ENCODE data around the gene TTPAL.

TTPAL gene

DNA sequence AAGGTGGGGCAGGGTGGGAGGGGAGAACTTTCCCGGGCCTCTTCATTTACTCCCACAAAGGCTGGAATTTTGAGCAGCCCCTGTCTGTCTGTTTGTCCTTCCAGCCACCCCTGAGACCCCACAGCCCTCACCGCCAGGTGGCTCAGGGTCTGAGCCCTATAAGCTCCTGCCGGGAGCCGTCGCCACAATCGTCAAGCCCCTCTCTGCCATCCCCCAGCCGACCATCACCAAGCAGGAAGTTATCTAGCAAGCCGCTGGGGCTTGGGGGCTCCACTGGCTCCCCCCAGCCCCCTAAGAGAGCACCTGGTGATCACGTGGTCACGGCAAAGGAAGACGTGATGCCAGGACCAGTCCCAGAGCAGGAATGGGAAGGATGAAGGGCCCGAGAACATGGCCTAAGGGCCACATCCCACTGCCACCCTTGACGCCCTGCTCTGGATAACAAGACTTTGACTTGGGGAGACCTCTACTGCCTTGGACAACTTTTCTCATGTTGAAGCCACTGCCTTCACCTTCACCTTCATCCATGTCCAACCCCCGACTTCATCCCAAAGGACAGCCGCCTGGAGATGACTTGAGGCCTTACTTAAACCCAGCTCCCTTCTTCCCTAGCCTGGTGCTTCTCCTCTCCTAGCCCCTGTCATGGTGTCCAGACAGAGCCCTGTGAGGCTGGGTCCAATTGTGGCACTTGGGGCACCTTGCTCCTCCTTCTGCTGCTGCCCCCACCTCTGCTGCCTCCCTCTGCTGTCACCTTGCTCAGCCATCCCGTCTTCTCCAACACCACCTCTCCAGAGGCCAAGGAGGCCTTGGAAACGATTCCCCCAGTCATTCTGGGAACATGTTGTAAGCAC, 46.0 kb upstream of the TTPAL start:
- TF ChIP-seq, protein P1, sequence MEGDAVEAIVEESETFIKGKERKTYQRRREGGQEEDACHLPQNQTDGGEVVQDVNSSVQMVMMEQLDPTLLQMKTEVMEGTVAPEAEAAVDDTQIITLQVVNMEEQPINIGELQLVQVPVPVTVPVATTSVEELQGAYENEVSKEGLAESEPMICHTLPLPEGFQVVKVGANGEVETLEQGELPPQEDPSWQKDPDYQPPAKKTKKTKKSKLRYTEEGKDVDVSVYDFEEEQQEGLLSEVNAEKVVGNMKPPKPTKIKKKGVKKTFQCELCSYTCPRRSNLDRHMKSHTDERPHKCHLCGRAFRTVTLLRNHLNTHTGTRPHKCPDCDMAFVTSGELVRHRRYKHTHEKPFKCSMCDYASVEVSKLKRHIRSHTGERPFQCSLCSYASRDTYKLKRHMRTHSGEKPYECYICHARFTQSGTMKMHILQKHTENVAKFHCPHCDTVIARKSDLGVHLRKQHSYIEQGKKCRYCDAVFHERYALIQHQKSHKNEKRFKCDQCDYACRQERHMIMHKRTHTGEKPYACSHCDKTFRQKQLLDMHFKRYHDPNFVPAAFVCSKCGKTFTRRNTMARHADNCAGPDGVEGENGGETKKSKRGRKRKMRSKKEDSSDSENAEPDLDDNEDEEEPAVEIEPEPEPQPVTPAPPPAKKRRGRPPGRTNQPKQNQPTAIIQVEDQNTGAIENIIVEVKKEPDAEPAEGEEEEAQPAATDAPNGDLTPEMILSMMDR (IDR thresholded peaks at IDR 0.05; ENCODE audit: borderline replicate concordance, control extremely low read depth, extremely low read depth, insufficient read depth, missing control alignments), result no peak
- in situ Hi-C loops (cut with MboI; ENCODE audit: low sequenced_read_pairs, unreplicated experiment), result no loop called here
- no peak for DNase-seq (ENCODE audit: low spot score)

DNA sequence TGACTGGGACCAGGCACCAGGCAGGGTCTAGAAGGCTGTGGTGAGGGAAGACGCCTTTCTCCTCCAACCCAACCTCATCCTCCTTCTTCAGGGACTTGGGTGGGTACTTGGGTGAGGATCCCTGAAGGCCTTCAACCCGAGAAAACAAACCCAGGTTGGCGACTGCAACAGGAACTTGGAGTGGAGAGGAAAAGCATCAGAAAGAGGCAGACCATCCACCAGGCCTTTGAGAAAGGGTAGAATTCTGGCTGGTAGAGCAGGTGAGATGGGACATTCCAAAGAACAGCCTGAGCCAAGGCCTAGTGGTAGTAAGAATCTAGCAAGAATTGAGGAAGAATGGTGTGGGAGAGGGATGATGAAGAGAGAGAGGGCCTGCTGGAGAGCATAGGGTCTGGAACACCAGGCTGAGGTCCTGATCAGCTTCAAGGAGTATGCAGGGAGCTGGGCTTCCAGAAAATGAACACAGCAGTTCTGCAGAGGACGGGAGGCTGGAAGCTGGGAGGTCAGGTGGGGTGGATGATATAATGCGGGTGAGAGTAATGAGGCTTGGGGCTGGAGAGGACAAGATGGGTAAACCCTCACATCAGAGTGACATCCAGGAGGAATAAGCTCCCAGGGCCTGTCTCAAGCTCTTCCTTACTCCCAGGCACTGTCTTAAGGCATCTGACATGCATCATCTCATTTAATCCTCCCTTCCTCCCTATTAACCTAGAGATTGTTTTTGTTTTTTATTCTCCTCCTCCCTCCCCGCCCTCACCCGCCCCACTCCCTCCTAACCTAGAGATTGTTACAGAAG, 45.2 kb upstream of the TTPAL start:
- TF ChIP-seq, protein P1 (IDR thresholded peaks at IDR 0.05; ENCODE audit: borderline replicate concordance, control extremely low read depth, extremely low read depth, insufficient read depth, missing control alignments), result no peak
- in situ Hi-C loops (cut with MboI; ENCODE audit: low sequenced_read_pairs, unreplicated experiment), result no loop called here
- no peak for DNase-seq (ENCODE audit: low spot score)

DNA sequence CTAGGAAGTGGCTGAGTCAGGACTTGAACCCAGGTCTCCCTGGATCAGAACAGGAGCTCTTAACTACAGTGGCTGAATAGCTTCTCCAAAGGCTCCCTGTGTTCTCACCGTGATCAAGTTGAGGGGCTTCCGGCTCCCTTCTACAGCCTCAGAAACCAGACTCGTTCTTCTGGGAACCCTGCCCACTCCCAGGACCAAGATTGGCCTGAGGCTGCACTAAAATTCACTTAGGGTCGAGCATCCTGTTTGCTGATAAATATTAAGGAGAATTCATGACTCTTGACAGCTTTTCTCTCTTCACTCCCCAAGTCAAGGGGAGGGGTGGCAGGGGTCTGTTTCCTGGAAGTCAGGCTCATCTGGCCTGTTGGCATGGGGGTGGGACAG, 44.6 kb upstream of the TTPAL start:
- in situ Hi-C loops (cut with MboI; ENCODE audit: low sequenced_read_pairs, unreplicated experiment), result no loop called here
- DNase-seq (ENCODE audit: low spot score), result no peak
- TF ChIP-seq, protein P1 (IDR thresholded peaks at IDR 0.05; ENCODE audit: borderline replicate concordance, control extremely low read depth, extremely low read depth, insufficient read depth, missing control alignments), result no peak

DNA sequence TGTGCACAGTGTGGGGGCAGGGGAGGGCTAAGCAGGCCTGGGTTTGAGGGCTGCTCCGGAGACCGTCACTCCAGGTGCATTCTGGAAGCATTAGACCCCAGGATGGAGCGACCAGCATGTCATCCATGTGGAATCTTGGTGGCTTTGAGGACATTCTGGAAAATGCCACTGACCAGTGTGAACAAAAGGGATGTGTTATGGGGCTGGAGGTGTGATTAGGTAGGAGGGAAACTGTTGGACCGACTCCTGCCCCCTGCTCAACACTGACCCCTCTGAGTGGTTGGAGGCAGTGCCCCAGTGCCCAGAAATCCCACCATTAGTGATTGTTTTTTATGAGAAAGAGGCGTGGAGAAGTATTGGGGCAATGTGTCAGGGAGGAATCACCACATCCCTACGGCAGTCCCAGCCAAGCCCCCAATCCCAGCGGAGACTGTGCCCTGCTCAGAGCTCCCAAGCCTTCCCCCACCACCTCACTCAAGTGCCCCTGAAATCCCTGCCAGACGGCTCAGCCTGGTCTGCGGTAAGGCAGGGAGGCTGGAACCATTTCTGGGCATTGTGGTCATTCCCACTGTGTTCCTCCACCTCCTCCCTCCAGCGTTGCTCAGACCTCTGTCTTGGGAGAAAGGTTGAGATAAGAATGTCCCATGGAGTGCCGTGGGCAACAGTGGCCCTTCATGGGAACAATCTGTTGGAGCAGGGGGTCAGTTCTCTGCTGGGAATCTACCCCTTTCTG, 44.0 kb upstream of the TTPAL start:
- no peak for DNase-seq (ENCODE audit: low spot score)
- TF ChIP-seq, protein P1 (IDR thresholded peaks at IDR 0.05; ENCODE audit: borderline replicate concordance, control extremely low read depth, extremely low read depth, insufficient read depth, missing control alignments), result no peak
- in situ Hi-C loops (cut with MboI; ENCODE audit: low sequenced_read_pairs, unreplicated experiment), result no loop called here

DNA sequence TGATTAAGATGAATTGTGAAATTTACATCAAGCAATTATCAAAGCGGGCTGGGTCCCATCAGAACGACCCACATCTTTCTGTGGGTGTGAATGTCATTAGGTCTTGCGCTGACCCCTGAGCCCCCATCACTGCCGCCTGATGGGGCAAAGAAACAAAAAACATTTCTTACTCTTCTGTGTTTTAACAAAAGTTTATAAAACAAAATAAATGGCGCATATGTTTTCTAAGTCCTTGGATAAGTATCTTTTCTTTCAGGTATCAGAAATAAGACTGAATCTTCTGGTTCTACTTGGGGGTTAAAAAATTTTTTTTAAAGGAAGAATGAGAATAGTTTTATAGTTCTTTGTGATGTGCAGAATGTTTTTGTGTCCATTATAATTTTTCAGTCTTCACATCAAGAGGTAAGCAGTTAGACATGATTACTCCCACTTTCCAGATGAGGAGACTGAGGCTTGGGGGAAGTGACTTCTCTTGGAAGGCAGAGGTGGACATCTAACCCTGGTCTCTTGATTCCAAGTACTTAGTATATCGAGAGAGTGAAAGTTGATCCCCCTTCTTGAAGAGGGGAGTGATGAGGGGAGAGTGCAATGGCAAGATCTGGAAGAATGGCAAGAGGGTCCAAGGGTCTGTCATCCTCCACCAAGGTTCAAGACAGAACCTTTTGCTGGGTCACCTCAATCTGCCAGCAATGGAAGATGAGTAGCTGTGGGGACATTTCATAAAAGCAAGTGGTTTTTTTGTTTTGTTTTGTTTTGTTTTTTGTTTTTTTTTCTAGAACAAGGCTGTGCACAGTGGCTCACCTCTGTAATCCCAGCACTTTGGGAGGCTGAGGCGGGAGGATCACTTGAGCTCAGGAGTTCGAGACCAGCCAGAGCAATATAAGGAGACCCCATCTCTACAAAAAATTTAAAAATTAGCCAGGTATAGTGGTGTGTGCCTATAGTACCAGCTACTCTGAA, 42.8 kb upstream of the TTPAL start:
- TF ChIP-seq, protein P1 (IDR thresholded peaks at IDR 0.05; ENCODE audit: borderline replicate concordance, control extremely low read depth, extremely low read depth, insufficient read depth, missing control alignments), result no peak
- no peak for DNase-seq (ENCODE audit: low spot score)
- in situ Hi-C loops (cut with MboI; ENCODE audit: low sequenced_read_pairs, unreplicated experiment), result no loop called here
